Osteoblast (primary cell): ENCODE measurements around the gene IFI16. TPM values are rescaled to one million over a fixed set of nuclear protein-coding genes. Genes with fewer than 3 reads are reported as not detected.

ENCODE experiments used
- DNase-seq: peaks from one replicate; pipeline ENCODE4 v3.0.0; 2011; ENCODE audit warnings: low spot score, mixed read lengths; ENCODE audit not compliant: insufficient read length; ENCODE audit errors: missing footprints
- H2AFZ ChIP-seq: 2 replicates; pipeline ENCODE4 v1.6.0; 2011; ENCODE audit warnings: mild to moderate bottlenecking, low read length
- H3K27ac ChIP-seq: 2 replicates; pipeline ENCODE4 v1.5.1; 2011; ENCODE audit warnings: mild to moderate bottlenecking, low read depth, low read length, moderate library complexity
- H3K27me3 ChIP-seq: 2 replicates; pipeline ENCODE4 v1.6.0; 2012; ENCODE audit warnings: mild to moderate bottlenecking, control low read depth, inconsistent platforms, low read length, moderate library complexity; ENCODE audit not compliant: insufficient read depth
- H3K36me3 ChIP-seq: 2 replicates; pipeline ENCODE4 v1.5.1; 2011; ENCODE audit warnings: mild to moderate bottlenecking, low read length, control low read depth, moderate library complexity; ENCODE audit not compliant: insufficient read depth
- H3K4me1 ChIP-seq: 2 replicates; pipeline ENCODE4 v1.5.1; 2011; ENCODE audit warnings: mild to moderate bottlenecking, low read length, control low read depth, moderate library complexity; ENCODE audit not compliant: insufficient read depth
- H3K4me2 ChIP-seq: 2 replicates; pipeline ENCODE4 v1.6.0; 2011; ENCODE audit warnings: mild to moderate bottlenecking, low read length; ENCODE audit not compliant: insufficient read depth
- H3K4me3 ChIP-seq: fragments of 200-600 bp; sonication (generic); 3 replicates; pipeline ENCODE4 v1.5.1; 2012; ENCODE audit warnings: mild to moderate bottlenecking, low read length, inconsistent platforms; ENCODE audit not compliant: insufficient read depth
- H3K79me2 ChIP-seq: 2 replicates; pipeline ENCODE4 v1.6.0; 2012; ENCODE audit warnings: mild to moderate bottlenecking, low read length, control low read depth, inconsistent platforms; ENCODE audit not compliant: insufficient read depth
- H3K9me3 ChIP-seq: 2 replicates; pipeline ENCODE4 v1.5.1; 2011; ENCODE audit warnings: low read depth, low read length, control low read depth
- H4K20me1 ChIP-seq: 2 replicates; pipeline ENCODE4 v1.6.0; 2012; ENCODE audit warnings: mild to moderate bottlenecking, low read length, control low read depth; ENCODE audit not compliant: insufficient read depth
- total RNA-seq: library from RNA; depleted of rRNA; stranded (reverse); fragments of >200 nt; gene quantifications from 2 replicates; pipeline ENCODE4 v1.2.3, GENCODE V29; 2012
- TF ChIP-seq, protein P1 (sequence below): IDR thresholded peaks from 2 replicates; pipeline ENCODE4 v1.5.1; 2011; ENCODE audit warnings: mild to moderate bottlenecking, low read depth, low read length, moderate library complexity; ENCODE audit errors: extremely low read depth

IFI16 gene
- total RNA-seq, 1 donor, result 129 TPM

- peak overlapping the region; percentile 79 for H3K4me3 ChIP-seq
- H3K27me3 ChIP-seq, result no peaks in the 10 kb centered on the region
- H3K27ac ChIP-seq, result peak overlapping the region; percentile 43
- no peak for DNase-seq
- H4K20me1 ChIP-seq, result no peaks in the 10 kb centered on the region
- no peak overlapping the region for H2AFZ ChIP-seq
- peak overlapping the region; percentile 81 for H3K4me2 ChIP-seq
- no peaks in the 10 kb centered on the region for H3K9me3 ChIP-seq
- TF ChIP-seq, protein P1, sequence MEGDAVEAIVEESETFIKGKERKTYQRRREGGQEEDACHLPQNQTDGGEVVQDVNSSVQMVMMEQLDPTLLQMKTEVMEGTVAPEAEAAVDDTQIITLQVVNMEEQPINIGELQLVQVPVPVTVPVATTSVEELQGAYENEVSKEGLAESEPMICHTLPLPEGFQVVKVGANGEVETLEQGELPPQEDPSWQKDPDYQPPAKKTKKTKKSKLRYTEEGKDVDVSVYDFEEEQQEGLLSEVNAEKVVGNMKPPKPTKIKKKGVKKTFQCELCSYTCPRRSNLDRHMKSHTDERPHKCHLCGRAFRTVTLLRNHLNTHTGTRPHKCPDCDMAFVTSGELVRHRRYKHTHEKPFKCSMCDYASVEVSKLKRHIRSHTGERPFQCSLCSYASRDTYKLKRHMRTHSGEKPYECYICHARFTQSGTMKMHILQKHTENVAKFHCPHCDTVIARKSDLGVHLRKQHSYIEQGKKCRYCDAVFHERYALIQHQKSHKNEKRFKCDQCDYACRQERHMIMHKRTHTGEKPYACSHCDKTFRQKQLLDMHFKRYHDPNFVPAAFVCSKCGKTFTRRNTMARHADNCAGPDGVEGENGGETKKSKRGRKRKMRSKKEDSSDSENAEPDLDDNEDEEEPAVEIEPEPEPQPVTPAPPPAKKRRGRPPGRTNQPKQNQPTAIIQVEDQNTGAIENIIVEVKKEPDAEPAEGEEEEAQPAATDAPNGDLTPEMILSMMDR, result no peak
- H3K79me2 ChIP-seq, result peaks cover 68% of the 10 kb centered on the region
- peaks cover 34% of the 10 kb centered on the region for H3K36me3 ChIP-seq
- H3K4me1 ChIP-seq, result peaks cover 35% of the 10 kb centered on the region
Observed at GRCh38 chr1:159012495-159012894, 2.8 kb downstream of the IFI16 start.

DNA sequence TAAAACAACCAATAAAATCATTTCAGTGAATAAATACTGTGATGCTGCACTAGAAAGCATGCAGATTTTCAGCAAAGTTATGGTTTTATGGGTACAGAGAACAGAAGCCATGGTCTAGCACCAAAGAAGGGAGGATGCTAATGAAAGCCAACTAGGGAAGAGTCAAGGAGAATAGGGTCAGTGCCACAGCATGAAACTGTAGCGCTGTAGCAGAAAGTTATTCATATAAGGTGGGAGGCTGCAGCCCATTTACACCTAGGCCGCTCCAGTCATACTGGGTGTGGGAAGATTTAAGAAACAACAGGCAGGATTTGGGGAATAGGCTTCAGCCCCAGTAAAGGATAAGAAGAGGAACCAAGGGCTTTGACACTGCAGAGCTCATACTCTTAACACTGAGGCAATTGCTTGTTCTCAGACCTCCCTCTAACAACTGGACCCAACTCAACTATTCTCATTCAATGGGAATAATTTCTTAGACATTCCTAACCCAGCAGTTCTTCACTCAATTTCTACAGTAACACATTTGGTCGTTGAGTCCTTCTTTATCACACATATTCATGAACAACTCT, 4.4 kb downstream of the IFI16 start:
- H3K4me1 ChIP-seq, result peaks cover 28% of the 10 kb centered on the region
- peaks cover 50% of the 10 kb centered on the region for H3K36me3 ChIP-seq
- H3K27me3 ChIP-seq, result no peaks in the 10 kb centered on the region
- H4K20me1 ChIP-seq, result no peaks in the 10 kb centered on the region
- no peaks in the 10 kb centered on the region for H3K9me3 ChIP-seq
- DNase-seq, result no peak
- no peak overlapping the region for H2AFZ ChIP-seq
- H3K4me3 ChIP-seq, result no peak overlapping the region
- no peak overlapping the region for H3K27ac ChIP-seq
- no peak overlapping the region for H3K4me2 ChIP-seq
- H3K79me2 ChIP-seq, result peaks cover 81% of the 10 kb centered on the region
- TF ChIP-seq, protein P1, result no peak

DNA sequence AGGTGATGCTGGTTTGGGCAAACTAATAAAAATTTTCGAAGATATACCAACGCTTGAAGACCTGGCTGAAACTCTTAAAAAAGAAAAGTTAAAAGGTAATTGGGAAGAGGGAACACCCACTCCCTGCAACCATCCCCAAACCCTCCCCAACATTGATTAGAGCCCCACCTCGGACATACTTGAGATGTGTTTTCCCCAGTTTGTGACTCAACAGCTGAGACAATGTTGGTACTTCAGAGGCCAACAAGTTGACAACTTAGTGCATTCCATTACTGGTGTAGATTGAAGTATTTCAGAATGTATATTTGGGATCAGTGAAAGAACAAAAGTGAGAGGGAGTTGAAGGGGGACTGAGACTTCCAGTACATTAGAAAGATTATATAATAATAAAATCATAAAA, 5.1 kb downstream of the IFI16 start:
- TF ChIP-seq, protein P1, result no peak
- Histone ChIP-seq H3K9me3 (no peaks in the 10 kb centered on the region), H3K4me1 (peaks cover 23% of the 10 kb centered on the region), H3K4me3 (no peak overlapping the region), H3K36me3 (peaks cover 55% of the 10 kb centered on the region), H4K20me1 (no peaks in the 10 kb centered on the region), H2AFZ (no peak overlapping the region), H3K27me3 (no peaks in the 10 kb centered on the region), H3K4me2 (no peak overlapping the region), H3K27ac (no peak overlapping the region), H3K79me2 (peaks cover 84% of the 10 kb centered on the region)
- DNase-seq, result peak; percentile 14

DNA sequence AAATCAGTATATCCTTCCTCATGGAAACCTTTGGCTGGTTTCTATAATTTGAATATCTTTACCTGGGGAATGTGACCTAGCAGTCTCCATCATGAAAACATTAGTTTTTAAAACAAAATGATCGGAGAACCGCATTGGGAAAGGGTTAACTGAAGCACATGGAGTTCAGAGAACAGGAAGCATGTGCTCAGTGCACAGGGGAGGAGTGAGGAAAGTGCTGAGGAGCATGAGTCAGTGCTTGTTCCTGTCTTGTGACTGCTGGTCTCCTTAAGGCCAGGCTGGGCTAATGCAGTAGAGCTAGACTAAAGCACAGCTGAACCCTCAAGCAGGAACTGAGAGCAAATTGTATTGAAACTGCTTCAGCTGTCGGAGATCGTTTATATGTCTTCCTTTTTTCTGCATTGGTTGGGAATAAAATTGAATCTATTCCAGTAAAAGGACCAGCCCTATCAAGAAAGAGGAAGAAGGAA, 5.8 kb downstream of the IFI16 start:
- Histone ChIP-seq H3K4me3 (no peak overlapping the region), H3K9me3 (no peaks in the 10 kb centered on the region), H3K79me2 (peaks cover 83% of the 10 kb centered on the region), H2AFZ (no peak overlapping the region), H3K4me2 (no peak overlapping the region), H3K27ac (peak overlapping the region; percentile 73), H4K20me1 (no peaks in the 10 kb centered on the region), H3K36me3 (peaks cover 61% of the 10 kb centered on the region), H3K27me3 (no peaks in the 10 kb centered on the region), H3K4me1 (peaks cover 23% of the 10 kb centered on the region)
- peak; percentile 82 for DNase-seq
- TF ChIP-seq, protein P1, result no peak
